Suprapubic skin (tissue), 4 donors: ENCODE measurements around the gene MTMR3. TPM values are rescaled to one million over a fixed set of nuclear protein-coding genes. Genes with fewer than 3 reads are reported as not detected.

Experiments used
- DNase-seq, 2 donors: peaks; one replicate each; pipeline ENCODE4 v3.0.0-alpha.2; 2019; ENCODE audit warnings: low spot score in 2 of 2
- H3K27ac ChIP-seq: fragments of 200-600 bp; sonication (generic); one replicate; pipeline ENCODE4 v1.5.1; 2019
- H3K27me3 ChIP-seq: fragments of 200-600 bp; sonication (generic); one replicate; pipeline ENCODE4 v1.5.1; 2019
- H3K36me3 ChIP-seq: fragments of 200-600 bp; sonication (generic); one replicate; pipeline ENCODE4 v1.5.1; 2019
- H3K4me1 ChIP-seq: fragments of 200-600 bp; sonication (generic); one replicate; pipeline ENCODE4 v1.5.1; 2019
- H3K4me3 ChIP-seq: fragments of 200-600 bp; sonication (generic); one replicate; pipeline ENCODE4 v1.5.1; 2019; ENCODE audit warnings: mild to moderate bottlenecking
- H3K9me3 ChIP-seq: fragments of 200-600 bp; sonication (generic); one replicate; pipeline ENCODE4 v1.5.1; 2019
- EP300 ChIP-seq: sonication (generic); formaldehyde crosslinking; IDR thresholded peaks from one replicate; pipeline ENCODE4 v1.6.1; 2017; ENCODE audit warnings: antibody characterized with exemption
- POLR2A ChIP-seq, 2 donors: fragments of 450-650 bp; IDR thresholded peaks; one replicate each; pipeline ENCODE4 v1.6.1; 2017; ENCODE audit warnings: antibody characterized with exemption in 2 of 2, mild to moderate bottlenecking in 2 of 2, moderate library complexity in 2 of 2
- POLR2AphosphoS5 ChIP-seq, 3 donors: sonication (generic); formaldehyde crosslinking; IDR thresholded peaks; one replicate each; pipeline ENCODE4 v1.6.1; 2017; ENCODE audit warnings: antibody characterized with exemption in 3 of 3
- WGBS: methylation state at CpG from one replicate; pipeline ENCODE4 v1.1.5; 2018; 5-methylcytosine and 5-hydroxymethylcytosine counted together
- total RNA-seq, 4 donors: library from RNA; depleted of rRNA; stranded (reverse); fragments of >200 nt; gene quantifications; one replicate each; pipeline ENCODE4 v1.1.0, GENCODE V29; 2016
- TF ChIP-seq, protein P1 (sequence below), 2 donors: fragments of 200-600 bp in 1 of 2; fragments of 450-650 bp in 1 of 2; sonication (generic) in 1 of 2; IDR thresholded peaks; one replicate each; pipeline ENCODE4 v1.5.1; 2016 to 2019; ENCODE audit warnings: antibody characterized with exemption in 2 of 2, mild to moderate bottlenecking in 1 of 2, moderate library complexity in 1 of 2

The MTMR3 gene
- total RNA-seq, 4 donors from 2014 or later = 57.8 to 136 (median 66.0) TPM

DNA sequence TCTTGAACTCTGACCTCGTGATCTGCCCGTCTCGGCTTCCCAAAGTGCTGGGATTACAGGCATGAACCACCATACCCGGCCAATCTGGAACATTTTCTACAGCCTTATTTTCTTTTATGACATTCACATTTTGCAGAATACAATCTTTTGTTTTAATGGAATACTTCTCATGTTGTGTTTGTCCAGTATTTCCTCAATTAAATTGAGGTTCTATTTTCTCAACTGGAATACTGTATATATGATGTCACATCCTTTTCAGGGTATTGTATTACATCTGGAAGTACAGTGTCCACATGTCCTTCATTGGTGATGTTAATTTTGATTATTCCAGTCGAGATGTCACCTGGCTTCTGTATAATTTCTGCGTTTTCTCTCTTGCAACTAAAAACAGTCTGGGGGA is 106.5 kb downstream of the MTMR3 start:
- TF ChIP-seq EP300 (no peak), POLR2A (IDR thresholded peaks at IDR 0.05) (no peak), POLR2AphosphoS5 (IDR thresholded peaks at IDR 0.05) (no peak)
- TF ChIP-seq, protein P1, sequence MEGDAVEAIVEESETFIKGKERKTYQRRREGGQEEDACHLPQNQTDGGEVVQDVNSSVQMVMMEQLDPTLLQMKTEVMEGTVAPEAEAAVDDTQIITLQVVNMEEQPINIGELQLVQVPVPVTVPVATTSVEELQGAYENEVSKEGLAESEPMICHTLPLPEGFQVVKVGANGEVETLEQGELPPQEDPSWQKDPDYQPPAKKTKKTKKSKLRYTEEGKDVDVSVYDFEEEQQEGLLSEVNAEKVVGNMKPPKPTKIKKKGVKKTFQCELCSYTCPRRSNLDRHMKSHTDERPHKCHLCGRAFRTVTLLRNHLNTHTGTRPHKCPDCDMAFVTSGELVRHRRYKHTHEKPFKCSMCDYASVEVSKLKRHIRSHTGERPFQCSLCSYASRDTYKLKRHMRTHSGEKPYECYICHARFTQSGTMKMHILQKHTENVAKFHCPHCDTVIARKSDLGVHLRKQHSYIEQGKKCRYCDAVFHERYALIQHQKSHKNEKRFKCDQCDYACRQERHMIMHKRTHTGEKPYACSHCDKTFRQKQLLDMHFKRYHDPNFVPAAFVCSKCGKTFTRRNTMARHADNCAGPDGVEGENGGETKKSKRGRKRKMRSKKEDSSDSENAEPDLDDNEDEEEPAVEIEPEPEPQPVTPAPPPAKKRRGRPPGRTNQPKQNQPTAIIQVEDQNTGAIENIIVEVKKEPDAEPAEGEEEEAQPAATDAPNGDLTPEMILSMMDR (IDR thresholded peaks at IDR 0.05) = no peak
- Histone ChIP-seq H3K4me3 (no peak overlapping the region), H3K9me3 (no peaks in the 10 kb centered on the region), H3K36me3 (peaks cover 45% of the 10 kb centered on the region), H3K27ac (no peak overlapping the region), H3K27me3 (no peaks in the 10 kb centered on the region), H3K4me1 (peaks cover 15% of the 10 kb centered on the region)
- WGBS = 96% methylated on average over 6 of the region's 6 CpGs
- DNase-seq = no peak

DNA sequence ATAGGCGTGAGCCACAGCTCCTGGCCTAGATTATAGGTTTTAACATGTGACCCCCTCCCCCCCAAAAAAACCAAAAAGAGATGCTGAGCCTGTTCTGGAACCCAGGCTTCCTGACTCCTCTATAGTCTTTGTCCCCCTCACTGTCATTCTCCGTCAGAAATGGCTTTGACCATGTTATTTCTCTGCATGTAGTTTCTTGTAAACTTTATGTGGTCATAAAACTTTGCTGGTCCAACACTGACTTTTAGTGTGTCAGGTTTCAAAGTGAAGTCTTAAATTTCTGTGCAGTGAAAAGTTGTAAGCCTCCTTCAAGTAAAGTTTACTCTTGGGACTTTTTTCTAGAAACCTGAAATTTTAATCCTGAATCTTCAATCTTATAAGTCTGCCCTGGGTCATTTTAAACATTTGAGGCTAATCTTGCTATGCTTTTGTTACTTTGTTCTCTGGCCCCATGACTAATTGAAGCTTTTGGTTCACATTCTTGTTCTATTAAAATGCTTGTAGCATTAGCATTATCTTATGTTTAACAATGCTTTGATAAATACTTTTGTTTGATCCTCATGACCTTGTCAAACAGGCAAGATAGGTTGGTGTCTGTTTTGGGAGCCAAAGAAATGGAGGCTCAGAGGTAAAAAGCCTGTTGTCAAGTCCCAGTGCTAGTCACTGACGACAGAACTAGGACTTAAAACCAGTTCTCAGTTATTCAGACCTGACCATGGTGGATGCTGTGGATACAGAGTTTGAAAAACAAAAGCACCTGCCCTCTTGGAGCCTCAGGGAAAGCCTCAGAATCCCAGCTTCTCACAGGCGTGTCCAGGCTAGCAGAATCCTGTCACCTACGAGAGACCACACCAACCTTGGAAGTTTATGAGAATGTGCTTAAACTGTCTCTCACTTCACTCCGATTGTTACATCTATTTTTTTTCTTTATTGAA is 109.6 kb downstream of the MTMR3 start:
- H3K4me3 ChIP-seq = no peak overlapping the region
- TF ChIP-seq POLR2AphosphoS5 (IDR thresholded peaks at IDR 0.05) = no peak
- no peaks in the 10 kb centered on the region for H3K9me3 ChIP-seq
- 71% methylated on average over 6 of the region's 6 CpGs for WGBS
- peaks cover 22% of the 10 kb centered on the region for H3K4me1 ChIP-seq
- H3K27ac ChIP-seq = no peak overlapping the region
- DNase-seq = no peak
- H3K27me3 ChIP-seq = no peaks in the 10 kb centered on the region
- peaks cover 27% of the 10 kb centered on the region for H3K36me3 ChIP-seq

DNA sequence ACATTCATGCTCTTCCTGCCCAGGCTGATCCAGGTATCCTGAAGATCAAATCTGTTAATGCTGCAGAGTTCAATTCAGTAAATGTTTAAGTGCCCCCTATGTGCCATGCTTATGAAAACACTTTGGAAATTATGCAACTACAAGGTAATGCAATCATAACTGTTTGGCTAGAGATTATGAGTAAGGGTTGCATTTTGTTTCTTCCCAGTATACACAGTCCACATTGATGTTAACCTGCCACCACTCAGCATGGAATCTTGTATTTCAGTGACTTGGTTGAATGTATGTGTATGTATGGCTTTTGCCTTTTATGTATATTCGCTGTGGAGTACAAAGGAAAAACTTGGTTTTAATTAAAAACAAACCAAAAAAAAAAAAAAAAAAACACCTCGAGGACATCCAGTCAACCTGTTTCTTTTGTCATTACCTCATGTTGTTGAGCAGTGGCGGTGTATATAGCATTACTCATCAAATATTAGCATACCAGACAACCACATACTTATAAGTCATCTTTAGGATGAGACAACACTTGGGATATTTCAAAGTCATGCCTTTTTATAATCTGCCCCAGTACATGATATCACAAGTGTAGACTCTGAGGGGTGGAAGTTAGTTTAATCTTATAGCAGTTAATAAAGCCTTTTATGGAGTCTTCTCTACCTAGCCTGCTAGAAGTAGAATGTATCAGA is 111.2 kb downstream of the MTMR3 start:
- WGBS = 64% methylated on average over 3 of the region's 3 CpGs
- DNase-seq = no peak
- H3K9me3 ChIP-seq = no peaks in the 10 kb centered on the region
- H3K36me3 ChIP-seq = peaks cover 25% of the 10 kb centered on the region
- H3K27ac ChIP-seq = peak overlapping the region; percentile 36
- no peak for TF ChIP-seq POLR2AphosphoS5 (IDR thresholded peaks at IDR 0.05)
- TF ChIP-seq, protein P1 (IDR thresholded peaks at IDR 0.05) = no peak
- TF ChIP-seq POLR2A (IDR thresholded peaks at IDR 0.05) = no peak
- no peak overlapping the region for H3K4me3 ChIP-seq
- peaks cover 22% of the 10 kb centered on the region for H3K4me1 ChIP-seq
- H3K27me3 ChIP-seq = no peaks in the 10 kb centered on the region

DNA sequence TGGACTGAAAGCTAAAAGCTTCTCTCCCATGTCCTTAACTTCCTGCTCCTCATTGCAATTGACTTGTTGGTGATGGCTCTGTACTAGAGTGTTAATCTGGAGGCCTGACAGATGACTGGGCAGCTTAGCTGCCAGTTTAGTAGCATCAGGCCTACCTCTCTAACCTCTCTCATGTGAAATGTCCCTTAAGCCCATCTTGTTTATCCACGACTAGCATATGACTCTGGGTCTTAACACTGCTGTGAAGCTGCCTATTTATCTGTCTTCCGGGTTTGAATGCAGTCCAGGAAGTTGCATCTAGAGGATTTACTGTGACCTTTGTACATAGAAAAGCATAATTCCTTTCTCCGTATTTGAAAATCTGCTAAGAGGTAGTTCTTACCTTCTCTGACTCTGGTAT is 112.0 kb downstream of the MTMR3 start:
- H3K9me3 ChIP-seq = no peaks in the 10 kb centered on the region
- TF ChIP-seq, protein P1 (IDR thresholded peaks at IDR 0.05) = no peak
- TF ChIP-seq POLR2AphosphoS5 (IDR thresholded peaks at IDR 0.05) = no peak
- no peak for TF ChIP-seq EP300
- TF ChIP-seq POLR2A (IDR thresholded peaks at IDR 0.05) = no peak
- DNase-seq = no peak
- 30% methylated on average over 3 of the region's 3 CpGs for WGBS
- peaks cover 22% of the 10 kb centered on the region for H3K4me1 ChIP-seq
- H3K27ac ChIP-seq = peak overlapping the region; percentile 36
- H3K4me3 ChIP-seq = no peak overlapping the region
- H3K27me3 ChIP-seq = no peaks in the 10 kb centered on the region
- H3K36me3 ChIP-seq = peaks cover 27% of the 10 kb centered on the region

DNA sequence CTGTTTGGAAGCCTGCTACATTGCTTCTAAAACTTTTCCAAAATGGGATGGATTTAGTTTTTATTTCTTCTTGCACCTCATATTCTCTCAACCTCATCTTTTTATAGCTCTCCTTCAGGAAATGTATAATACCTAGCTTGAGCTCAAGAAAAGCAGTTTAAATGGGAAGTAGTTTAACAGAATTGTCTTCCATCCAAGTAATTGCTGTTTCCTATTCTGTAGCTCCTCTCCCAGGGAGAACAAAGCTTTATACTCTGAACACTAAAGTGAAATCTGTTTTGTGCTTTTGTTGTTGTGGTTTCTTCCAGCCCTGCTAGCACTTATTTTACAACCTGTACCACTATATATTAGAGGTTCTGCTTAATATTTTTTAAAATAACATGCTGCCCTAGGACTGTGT is 114.1 kb downstream of the MTMR3 start:
- TF ChIP-seq EP300 (no peak), POLR2A (IDR thresholded peaks at IDR 0.05) (no peak), POLR2AphosphoS5 (IDR thresholded peaks at IDR 0.05) (no peak)

DNA sequence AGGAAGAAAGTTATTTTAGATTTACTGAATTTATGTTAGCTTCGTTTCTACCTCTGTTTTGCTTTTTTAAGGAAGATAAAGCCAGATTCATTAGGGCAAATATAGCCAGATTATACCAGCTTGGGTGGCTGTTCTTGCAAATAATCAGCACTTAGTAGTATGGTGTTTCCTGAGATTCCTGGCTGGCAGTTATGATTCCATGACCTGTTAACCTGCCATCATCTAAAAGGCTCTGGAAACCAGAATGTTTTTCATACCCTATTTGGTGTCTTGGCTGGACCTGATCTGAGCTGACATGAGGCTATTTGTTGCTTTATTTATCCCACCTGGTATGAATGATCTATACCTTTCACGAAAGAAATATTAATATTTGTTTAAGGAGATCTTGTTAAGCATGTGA is 114.5 kb downstream of the MTMR3 start:
- peaks cover 19% of the 10 kb centered on the region for H3K4me1 ChIP-seq
- no peaks in the 10 kb centered on the region for H3K27me3 ChIP-seq
- H3K4me3 ChIP-seq = no peak overlapping the region
- no peaks in the 10 kb centered on the region for H3K9me3 ChIP-seq
- H3K27ac ChIP-seq = no peak overlapping the region
- WGBS = 88% methylated on average over 2 of the region's 2 CpGs
- no peak for DNase-seq
- TF ChIP-seq POLR2AphosphoS5 (IDR thresholded peaks at IDR 0.05) (no peak), EP300 (no peak), POLR2A (IDR thresholded peaks at IDR 0.05) (no peak)
- TF ChIP-seq, protein P1 (IDR thresholded peaks at IDR 0.05) = no peak
- peaks cover 9% of the 10 kb centered on the region for H3K36me3 ChIP-seq

More for the DNA sequence above, 114.1 kb downstream of the MTMR3 start:
- Histone ChIP-seq H3K36me3 (peaks cover 10% of the 10 kb centered on the region), H3K9me3 (no peaks in the 10 kb centered on the region), H3K27ac (no peak overlapping the region), H3K4me3 (no peak overlapping the region), H3K27me3 (no peaks in the 10 kb centered on the region), H3K4me1 (peaks cover 22% of the 10 kb centered on the region)
- DNase-seq = no peak
